ENCODE results near the gene KRIT1.

GRCh38 chr7:92292981-92293380 is 47.3 kb upstream of the KRIT1 start:
- TF ChIP-seq GATA3 (IDR thresholded peaks at IDR 0.05; ENCODE audit: low read depth, low read length) = no peak
- no peak for TF ChIP-seq GATA2 (IDR thresholded peaks at IDR 0.05; ENCODE audit: low read depth, low read length)
